ENCODE results near the gene E4F1. TPM values are rescaled to one million over a fixed set of nuclear protein-coding genes. Genes with fewer than 3 reads are reported as not detected.

Gene E4F1
- total and polyA plus RNA-seq, 9 of the 15 experiments (the other 6 are each of a cell fraction or from before 2014, with no cell fraction given), result 0.48 to 94.9 (median 20.4) TPM

GRCh38 chr16:2210386-2211365, 12.7 kb upstream of the E4F1 start, which contains the start of gene BRICD5:
TSS of gene BRICD5 (minus strand) at chr16:2210863. CDS start at chr16:2210833, 30 bp downstream.
- POLR2A ChIA-PET, result interaction anchor here (1.3 to 2.1 kb wide), 3 partner anchors 13 to 56 kb away, joined by 3 to 12 read pairs (median 11); partner anchors contain the start of genes CASKIN1, E4F1 and TRAF7
- Histone ChIP-seq H3K4me3 (no peak within 1 kb of the TSS), H4K20me1 (replicated peaks; ENCODE audit: control insufficient read depth, insufficient read depth, low read length) (peaks cover 21% of the 10 kb centered on the region), H3K9ac (ENCODE audit: insufficient read depth in 1 of 2, low read depth in 2 of 2, low read length in 2 of 2) (peak within 1 kb of the TSS in 1 of 2 experiments; percentile 99; a peak in 2 of 4 replicates), H3K9me1 (ENCODE audit: control insufficient read depth, insufficient read depth, low read length) (no peaks in the 10 kb centered on the region), H3K79me2 (ENCODE audit: control insufficient read depth, insufficient read depth, low read length) (peaks cover 67% of the 10 kb centered on the region), H3K4me2 (ENCODE audit: insufficient read depth, low read length) (peak within 1 kb of the TSS; percentile 15; the same call in 1 of the 2 replicates), H3K27ac (ENCODE audit: extremely low read depth, low read depth, low read length) (peak within 1 kb of the TSS; percentile 38; the same call in 1 of the 3 replicates), H3K9me3 (replicated peaks; ENCODE audit: control insufficient read depth, insufficient read depth, low read depth, low read length) (no peaks in the 10 kb centered on the region), H2AFZ (ENCODE audit: low read depth, low read length) (no peak within 1 kb of the TSS), H3K36me3 (ENCODE audit: control insufficient read depth, insufficient read depth, low read length) (peaks cover 61% of the 10 kb centered on the region; the same call in 2 of the 3 replicates), H3K27me3 (ENCODE audit: control insufficient read depth in 2 of 2, insufficient read depth in 2 of 2, low read length in 2 of 2) (no peaks in the 10 kb centered on the region), H3K4me1 (replicated peaks in 1 of 2; ENCODE audit: control insufficient read depth in 2 of 2, insufficient read depth in 2 of 2, low read length in 2 of 2) (peaks cover 31 to 90% of the 10 kb centered on the region in 2 experiments)
- FAIRE-seq (peak; percentile 83), DNase-seq (ENCODE audit: extremely low read depth in 1 of 4, low spot score in 3 of 4) (peak in 2 of 4 experiments; percentile 70 to 80), ATAC-seq (peak; percentile 12)
- intact Hi-C loops (cut with micrococcal nuclease) (no loop called here), in situ Hi-C loops (cut with MboI) (no loop called here)
- BruUV-seq (replicated peaks), result no TSS peak
- WGBS (ENCODE audit: insufficient coverage, low coverage, missing lambda C conversion rate), result 25% methylated on average over 23 of the region's 24 CpGs
- CTCF ChIA-PET (ENCODE audit: low intra/inter-chr PET ratio), result no interaction called here
- TF ChIP-seq ZFX (CRISPR knock-in tag; IDR thresholded peaks at IDR 0.05) (peak; percentile 46), CCNT2 (IDR thresholded peaks at IDR 0.05; ENCODE audit: borderline replicate concordance, extremely low read depth, insufficient read length, low read depth, low read length) (peak; percentile 25), TBL1XR1 (IDR thresholded peaks at IDR 0.05; ENCODE audit: low read length in 2 of 2) (0 out of 4 replicates have a peak, but pooled peaks of 1 of the 2 experiments have one; percentile 11), RNF2 (IDR thresholded peaks at IDR 0.05) (peak; percentile 30; the same call in 1 of the 2 replicates), POLR2A (conservative IDR thresholded peaks at IDR 0.05) (peak; percentile 69), EGR1 (conservative IDR thresholded peaks at IDR 0.05) (0 out of 2 replicates have a peak, but pooled peaks have one; percentile 33), SMAD4 (CRISPR knock-in tag; conservative IDR thresholded peaks at IDR 0.05) (0 out of 2 replicates have a peak, but pooled peaks have one; percentile 69), KAT7 (CRISPR knock-in tag; IDR thresholded peaks at IDR 0.05; ENCODE audit: borderline replicate concordance) (0 out of 2 replicates have a peak, but pooled peaks have one; percentile 52), MXI1 (IDR thresholded peaks at IDR 0.05; ENCODE audit: low read depth, low read length) (no peak), NR2C2 (CRISPR knock-in tag; IDR thresholded peaks at IDR 0.05) (no peak), NR2C2 (tag; IDR thresholded peaks at IDR 0.05) (0 out of 2 replicates have a peak, but pooled peaks have one; percentile 10), CBFA2T2 (conservative IDR thresholded peaks at IDR 0.05) (peak; percentile 35; the same call in 1 of the 2 replicates), ELF4 (CRISPR knock-in tag; IDR thresholded peaks at IDR 0.05) (no peak), ZNF347 (CRISPR knock-in tag; IDR thresholded peaks at IDR 0.05; ENCODE audit: low read depth) (no peak), ZBTB33 (CRISPR knock-in tag; IDR thresholded peaks at IDR 0.05) (0 out of 2 replicates have a peak, but pooled peaks have one; percentile 12), POLR2G (IDR thresholded peaks at IDR 0.05; ENCODE audit: low read depth, low read length) (peak; percentile 73), POLR2AphosphoS2 (IDR thresholded peaks at IDR 0.05; ENCODE audit: low read length) (peak; percentile 96)

All from K562 (cell line).